ENCODE measurements around the gene THAP11.
"Not testable (repeated sequence)": the region's sequence is repeated elsewhere in the genome, so short reads cannot be mapped to it uniquely, and the experiment has no call there.

The THAP11 gene

DNA sequence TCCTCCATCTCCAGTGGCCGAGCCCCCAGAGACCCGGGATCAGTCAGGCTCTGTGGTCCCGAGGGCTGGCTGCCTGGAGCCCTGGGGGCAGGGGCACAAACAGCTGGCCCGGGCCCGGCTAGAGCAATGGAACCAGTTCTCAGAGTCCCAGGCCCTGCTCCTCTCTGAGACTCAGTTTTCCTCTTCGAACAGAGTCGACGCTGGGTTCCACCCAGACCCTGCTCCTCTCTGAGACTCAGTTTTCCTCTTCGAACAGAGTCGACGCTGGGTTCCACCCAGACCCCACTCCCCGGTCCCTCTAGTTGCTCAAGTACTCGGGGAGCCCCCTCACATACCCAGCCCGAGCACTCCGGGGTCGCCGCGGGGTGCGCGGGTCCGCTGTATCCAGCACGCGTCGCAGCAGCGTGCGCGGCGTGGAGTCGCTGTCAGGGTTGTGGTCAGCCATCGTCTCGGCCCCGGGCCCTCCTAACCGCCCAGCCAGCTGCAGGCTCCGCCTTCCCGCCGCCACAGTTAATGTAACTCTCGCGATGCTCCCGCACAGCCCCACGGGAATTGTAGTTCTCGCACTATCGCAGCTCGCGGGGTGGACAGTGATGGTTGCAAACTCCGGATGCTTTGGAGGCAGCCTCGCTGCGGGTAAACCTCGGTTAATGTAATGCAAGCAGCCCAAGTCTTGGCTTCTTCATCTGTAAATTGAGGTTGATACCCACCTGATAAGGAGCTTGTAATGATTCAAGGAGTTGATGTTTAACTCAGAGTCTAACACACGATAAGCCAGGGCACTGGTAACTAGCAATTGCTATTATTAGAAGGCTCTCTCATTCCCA lies 8.5 kb upstream of the THAP11 start:
- peak; percentile 91 to 93 for DNase-seq (ENCODE audit: low read depth in 2 of 2)
- no peak for TF ChIP-seq CTCF (IDR thresholded peaks at IDR 0.05; ENCODE audit: low read depth, low read length)
- peak overlapping the region; percentile 75 to 82 for H3K4me3 ChIP-seq (replicated peaks in 1 of 2; ENCODE audit: low read depth in 2 of 2, low read length in 2 of 2)

GRCh38 chr16:67834242-67834614 lies 7.9 kb upstream of the THAP11 start:
- TF ChIP-seq CTCF (IDR thresholded peaks at IDR 0.05; ENCODE audit: low read depth, low read length): no peak
- H3K4me3 ChIP-seq (replicated peaks in 1 of 2; ENCODE audit: low read depth in 2 of 2, low read length in 2 of 2): peak overlapping the region in 1 of 2 donors; percentile 82
- no peak for DNase-seq (ENCODE audit: low read depth in 2 of 2)

GRCh38 chr16:67837190-67837589 lies 4.9 kb upstream of the THAP11 start:
- not testable (repeated sequence) for H3K4me3 ChIP-seq (replicated peaks in 1 of 2; ENCODE audit: low read depth in 2 of 2, low read length in 2 of 2); DNase-seq (ENCODE audit: low read depth in 2 of 2)

DNA sequence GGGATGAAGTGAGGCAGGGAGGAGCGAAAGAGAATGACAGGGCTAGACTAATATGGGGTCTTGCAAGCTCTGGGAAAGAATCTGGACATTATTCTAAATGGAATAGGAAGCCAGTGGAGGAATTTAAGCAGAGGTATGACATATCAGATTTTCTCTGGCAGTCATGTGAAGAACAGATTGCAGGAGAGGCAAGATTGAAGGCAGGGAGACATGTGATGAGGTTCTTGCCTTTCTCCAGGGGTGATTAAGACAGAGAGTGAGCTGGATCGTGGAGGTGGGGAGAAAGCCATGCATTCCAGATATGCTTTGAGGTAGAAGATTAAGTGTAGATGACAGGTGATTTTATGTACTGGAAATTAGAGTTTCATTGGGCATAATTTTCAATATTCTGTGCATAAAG lies 4.3 kb upstream of the THAP11 start:
- no peak for DNase-seq (ENCODE audit: low read depth in 2 of 2)
- TF ChIP-seq CTCF (IDR thresholded peaks at IDR 0.05; ENCODE audit: low read depth, low read length): no peak
- H3K4me3 ChIP-seq (replicated peaks in 1 of 2; ENCODE audit: low read depth in 2 of 2, low read length in 2 of 2): no peak overlapping the region

GRCh38 chr16:67841198-67841815 lies 813 bp upstream of the THAP11 start:
- peak overlapping the region in 1 of 2 donors; percentile 93 for H3K4me3 ChIP-seq (replicated peaks in 1 of 2; ENCODE audit: low read depth in 2 of 2, low read length in 2 of 2)
- no peak for DNase-seq (ENCODE audit: low read depth in 2 of 2)
- TF ChIP-seq CTCF (IDR thresholded peaks at IDR 0.05; ENCODE audit: low read depth, low read length): no peak

DNA sequence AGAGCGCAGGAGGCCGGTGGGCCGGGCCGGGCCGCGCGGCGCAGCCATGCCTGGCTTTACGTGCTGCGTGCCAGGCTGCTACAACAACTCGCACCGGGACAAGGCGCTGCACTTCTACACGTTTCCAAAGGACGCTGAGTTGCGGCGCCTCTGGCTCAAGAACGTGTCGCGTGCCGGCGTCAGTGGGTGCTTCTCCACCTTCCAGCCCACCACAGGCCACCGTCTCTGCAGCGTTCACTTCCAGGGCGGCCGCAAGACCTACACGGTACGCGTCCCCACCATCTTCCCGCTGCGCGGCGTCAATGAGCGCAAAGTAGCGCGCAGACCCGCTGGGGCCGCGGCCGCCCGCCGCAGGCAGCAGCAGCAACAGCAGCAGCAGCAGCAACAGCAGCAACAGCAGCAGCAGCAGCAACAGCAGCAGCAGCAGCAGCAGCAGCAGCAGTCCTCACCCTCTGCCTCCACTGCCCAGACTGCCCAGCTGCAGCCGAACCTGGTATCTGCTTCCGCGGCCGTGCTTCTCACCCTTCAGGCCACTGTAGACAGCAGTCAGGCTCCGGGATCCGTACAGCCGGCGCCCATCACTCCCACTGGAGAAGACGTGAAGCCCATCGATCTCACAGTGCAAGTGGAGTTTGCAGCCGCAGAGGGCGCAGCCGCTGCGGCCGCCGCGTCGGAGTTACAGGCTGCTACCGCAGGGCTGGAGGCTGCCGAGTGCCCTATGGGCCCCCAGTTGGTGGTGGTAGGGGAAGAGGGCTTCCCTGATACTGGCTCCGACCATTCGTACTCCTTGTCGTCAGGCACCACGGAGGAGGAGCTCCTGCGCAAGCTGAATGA lies 606 bp downstream of the THAP11 start:
- DNase-seq (ENCODE audit: low read depth in 2 of 2): peak; percentile 53 to 66
- TF ChIP-seq CTCF (IDR thresholded peaks at IDR 0.05; ENCODE audit: low read depth, low read length): peak; percentile 39
- peak overlapping the region; percentile 76 to 93 for H3K4me3 ChIP-seq (replicated peaks in 1 of 2; ENCODE audit: low read depth in 2 of 2, low read length in 2 of 2)

GRCh38 chr16:67843343-67843765 lies 1.2 kb downstream of the THAP11 start:
- no peak for TF ChIP-seq CTCF (IDR thresholded peaks at IDR 0.05; ENCODE audit: low read depth, low read length)
- peak in 1 of 2 donors; percentile 45 for DNase-seq (ENCODE audit: low read depth in 2 of 2)
- peak overlapping the region; percentile 76 to 93 for H3K4me3 ChIP-seq (replicated peaks in 1 of 2; ENCODE audit: low read depth in 2 of 2, low read length in 2 of 2)

Data from cardiac fibroblast (primary cell).